ENCODE results near the gene DOCK3.

DNA sequence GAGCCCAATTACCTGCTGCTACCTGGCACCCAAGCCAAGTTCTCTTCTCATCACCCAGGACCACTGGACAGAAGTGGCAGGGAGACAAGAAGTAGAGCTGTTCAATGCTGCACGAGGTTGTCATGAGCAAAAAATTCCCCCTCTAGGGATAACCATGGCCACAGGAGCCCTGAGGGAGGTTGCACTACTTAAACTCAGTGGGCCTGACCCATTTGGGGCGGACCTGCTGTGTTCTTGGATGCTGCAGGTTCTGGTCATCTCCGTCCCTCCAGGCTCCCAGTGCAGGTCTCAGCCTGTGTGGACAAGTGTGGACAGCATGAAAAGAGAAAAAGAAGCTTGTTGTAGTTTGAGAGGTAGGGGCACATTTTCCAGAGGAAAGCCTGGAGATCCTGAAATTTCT, 684.3 kb downstream of the DOCK3 start:
- TF ChIP-seq, protein P1, sequence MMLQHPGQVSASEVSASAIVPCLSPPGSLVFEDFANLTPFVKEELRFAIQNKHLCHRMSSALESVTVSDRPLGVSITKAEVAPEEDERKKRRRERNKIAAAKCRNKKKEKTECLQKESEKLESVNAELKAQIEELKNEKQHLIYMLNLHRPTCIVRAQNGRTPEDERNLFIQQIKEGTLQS (IDR thresholded peaks at IDR 0.05; ENCODE audit: borderline replicate concordance, extremely low read depth, low read depth, low read length): no peak
- TF ChIP-seq ZSCAN29 (IDR thresholded peaks at IDR 0.05): no peak
- TF ChIP-seq POLR2A (IDR thresholded peaks at IDR 0.05; ENCODE audit: low read depth, low read length): no peak
- TF ChIP-seq, protein P2, sequence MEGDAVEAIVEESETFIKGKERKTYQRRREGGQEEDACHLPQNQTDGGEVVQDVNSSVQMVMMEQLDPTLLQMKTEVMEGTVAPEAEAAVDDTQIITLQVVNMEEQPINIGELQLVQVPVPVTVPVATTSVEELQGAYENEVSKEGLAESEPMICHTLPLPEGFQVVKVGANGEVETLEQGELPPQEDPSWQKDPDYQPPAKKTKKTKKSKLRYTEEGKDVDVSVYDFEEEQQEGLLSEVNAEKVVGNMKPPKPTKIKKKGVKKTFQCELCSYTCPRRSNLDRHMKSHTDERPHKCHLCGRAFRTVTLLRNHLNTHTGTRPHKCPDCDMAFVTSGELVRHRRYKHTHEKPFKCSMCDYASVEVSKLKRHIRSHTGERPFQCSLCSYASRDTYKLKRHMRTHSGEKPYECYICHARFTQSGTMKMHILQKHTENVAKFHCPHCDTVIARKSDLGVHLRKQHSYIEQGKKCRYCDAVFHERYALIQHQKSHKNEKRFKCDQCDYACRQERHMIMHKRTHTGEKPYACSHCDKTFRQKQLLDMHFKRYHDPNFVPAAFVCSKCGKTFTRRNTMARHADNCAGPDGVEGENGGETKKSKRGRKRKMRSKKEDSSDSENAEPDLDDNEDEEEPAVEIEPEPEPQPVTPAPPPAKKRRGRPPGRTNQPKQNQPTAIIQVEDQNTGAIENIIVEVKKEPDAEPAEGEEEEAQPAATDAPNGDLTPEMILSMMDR (IDR thresholded peaks at IDR 0.05 in 2 of 3, conservative IDR thresholded peaks at IDR 0.05 in 1 of 3; ENCODE audit: control insufficient read depth in 2 of 3, extremely low read depth in 1 of 3, insufficient read depth in 1 of 3, low read depth in 3 of 3, low read length in 3 of 3): no peak
- no peak for TF ChIP-seq EZH2 (IDR thresholded peaks at IDR 0.05; ENCODE audit: borderline replicate concordance, control insufficient read depth, low read depth, low read length)
- TF ChIP-seq, protein P3, sequence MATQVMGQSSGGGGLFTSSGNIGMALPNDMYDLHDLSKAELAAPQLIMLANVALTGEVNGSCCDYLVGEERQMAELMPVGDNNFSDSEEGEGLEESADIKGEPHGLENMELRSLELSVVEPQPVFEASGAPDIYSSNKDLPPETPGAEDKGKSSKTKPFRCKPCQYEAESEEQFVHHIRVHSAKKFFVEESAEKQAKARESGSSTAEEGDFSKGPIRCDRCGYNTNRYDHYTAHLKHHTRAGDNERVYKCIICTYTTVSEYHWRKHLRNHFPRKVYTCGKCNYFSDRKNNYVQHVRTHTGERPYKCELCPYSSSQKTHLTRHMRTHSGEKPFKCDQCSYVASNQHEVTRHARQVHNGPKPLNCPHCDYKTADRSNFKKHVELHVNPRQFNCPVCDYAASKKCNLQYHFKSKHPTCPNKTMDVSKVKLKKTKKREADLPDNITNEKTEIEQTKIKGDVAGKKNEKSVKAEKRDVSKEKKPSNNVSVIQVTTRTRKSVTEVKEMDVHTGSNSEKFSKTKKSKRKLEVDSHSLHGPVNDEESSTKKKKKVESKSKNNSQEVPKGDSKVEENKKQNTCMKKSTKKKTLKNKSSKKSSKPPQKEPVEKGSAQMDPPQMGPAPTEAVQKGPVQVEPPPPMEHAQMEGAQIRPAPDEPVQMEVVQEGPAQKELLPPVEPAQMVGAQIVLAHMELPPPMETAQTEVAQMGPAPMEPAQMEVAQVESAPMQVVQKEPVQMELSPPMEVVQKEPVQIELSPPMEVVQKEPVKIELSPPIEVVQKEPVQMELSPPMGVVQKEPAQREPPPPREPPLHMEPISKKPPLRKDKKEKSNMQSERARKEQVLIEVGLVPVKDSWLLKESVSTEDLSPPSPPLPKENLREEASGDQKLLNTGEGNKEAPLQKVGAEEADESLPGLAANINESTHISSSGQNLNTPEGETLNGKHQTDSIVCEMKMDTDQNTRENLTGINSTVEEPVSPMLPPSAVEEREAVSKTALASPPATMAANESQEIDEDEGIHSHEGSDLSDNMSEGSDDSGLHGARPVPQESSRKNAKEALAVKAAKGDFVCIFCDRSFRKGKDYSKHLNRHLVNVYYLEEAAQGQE (IDR thresholded peaks at IDR 0.05; ENCODE audit: low read depth, low read length): no peak
- TF ChIP-seq ZNF274 (IDR thresholded peaks at IDR 0.05; ENCODE audit: insufficient read depth, insufficient read length): no peak
- TF ChIP-seq EGR1 (IDR thresholded peaks at IDR 0.05; ENCODE audit: borderline replicate concordance in 1 of 2, low read depth in 2 of 2, low read length in 2 of 2): no peak
- no peak for TF ChIP-seq HDAC2 (IDR thresholded peaks at IDR 0.05)
